Measurements from ENCODE around the gene MCTP1. TPM values are rescaled to one million over a fixed set of nuclear protein-coding genes. Genes with fewer than 3 reads are reported as not detected.

MCTP1 gene
- polyA plus RNA-seq, 1 donor (not counting 4 experiments of a cell fraction or from before 2014, with no cell fraction given), result 4.9 TPM

DNA sequence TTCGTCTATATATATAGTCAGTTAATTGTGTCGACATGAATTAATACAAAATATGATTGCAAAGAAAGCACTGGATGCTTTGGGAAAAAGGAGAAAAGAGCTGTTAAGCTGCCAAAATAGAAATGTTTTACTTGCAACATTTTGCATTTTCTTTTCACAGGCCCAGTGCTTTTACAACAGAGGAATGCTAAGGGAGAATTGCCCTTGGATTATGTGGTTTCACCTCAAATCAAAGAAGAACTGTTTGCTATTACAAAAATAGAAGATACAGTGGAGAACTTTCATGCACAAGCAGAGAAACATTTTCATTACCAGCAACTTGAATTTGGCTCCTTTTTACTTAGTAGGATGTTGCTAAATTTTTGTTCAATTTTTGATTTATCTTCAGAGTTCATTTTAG is 590.2 kb downstream of the MCTP1 start:
- Histone ChIP-seq H3K27me3 (ENCODE audit: control insufficient read depth, extremely low read depth, insufficient read depth, low read length) (no peaks in the 10 kb centered on the region), H3K36me3 (ENCODE audit: control insufficient read depth in 2 of 2, extremely low read depth in 1 of 2, insufficient read depth in 2 of 2, low read length in 2 of 2) (peaks cover 0 to 3% of the 10 kb centered on the region in 2 experiments), H3K4me2 (ENCODE audit: control insufficient read depth, extremely low read depth, insufficient read depth, low read depth, low read length) (no peak overlapping the region), H3K9ac (ENCODE audit: control insufficient read depth, extremely low read depth, insufficient read depth, low read length) (no peak overlapping the region), H2AFZ (ENCODE audit: control insufficient read depth, low read length) (no peak overlapping the region), H3K9me3 (ENCODE audit: control insufficient read depth, low read depth, low read length) (no peaks in the 10 kb centered on the region), H3K27ac (ENCODE audit: control insufficient read depth, insufficient read depth, low read length) (no peak overlapping the region), H3K4me3 (ENCODE audit: control insufficient read depth in 2 of 3, extremely low read depth in 1 of 3, insufficient read depth in 2 of 3, low read depth in 1 of 3, low read length in 3 of 3) (no peak overlapping the region), H3K4me1 (ENCODE audit: control insufficient read depth, extremely low read depth, insufficient read depth, low read length) (peaks cover 12% of the 10 kb centered on the region), H4K20me1 (ENCODE audit: control insufficient read depth, extremely low read depth, insufficient read depth, low read length) (no peaks in the 10 kb centered on the region), H3K79me2 (ENCODE audit: control insufficient read depth, insufficient read depth, low read length) (no peaks in the 10 kb centered on the region), H3K9me1 (ENCODE audit: control insufficient read depth, extremely low read depth, insufficient read depth, low read length) (no peaks in the 10 kb centered on the region)
- dilution Hi-C loops (cut with MboI; ENCODE audit: extremely low pct_ligation_motif_present, low sequenced_read_pairs), result no loop called here
- TF ChIP-seq, protein P1, sequence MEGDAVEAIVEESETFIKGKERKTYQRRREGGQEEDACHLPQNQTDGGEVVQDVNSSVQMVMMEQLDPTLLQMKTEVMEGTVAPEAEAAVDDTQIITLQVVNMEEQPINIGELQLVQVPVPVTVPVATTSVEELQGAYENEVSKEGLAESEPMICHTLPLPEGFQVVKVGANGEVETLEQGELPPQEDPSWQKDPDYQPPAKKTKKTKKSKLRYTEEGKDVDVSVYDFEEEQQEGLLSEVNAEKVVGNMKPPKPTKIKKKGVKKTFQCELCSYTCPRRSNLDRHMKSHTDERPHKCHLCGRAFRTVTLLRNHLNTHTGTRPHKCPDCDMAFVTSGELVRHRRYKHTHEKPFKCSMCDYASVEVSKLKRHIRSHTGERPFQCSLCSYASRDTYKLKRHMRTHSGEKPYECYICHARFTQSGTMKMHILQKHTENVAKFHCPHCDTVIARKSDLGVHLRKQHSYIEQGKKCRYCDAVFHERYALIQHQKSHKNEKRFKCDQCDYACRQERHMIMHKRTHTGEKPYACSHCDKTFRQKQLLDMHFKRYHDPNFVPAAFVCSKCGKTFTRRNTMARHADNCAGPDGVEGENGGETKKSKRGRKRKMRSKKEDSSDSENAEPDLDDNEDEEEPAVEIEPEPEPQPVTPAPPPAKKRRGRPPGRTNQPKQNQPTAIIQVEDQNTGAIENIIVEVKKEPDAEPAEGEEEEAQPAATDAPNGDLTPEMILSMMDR (optimal IDR thresholded peaks at IDR 0.05 in 1 of 3, IDR thresholded peaks at IDR 0.05 in 1 of 3, conservative IDR thresholded peaks at IDR 0.05 in 1 of 3; ENCODE audit: extremely low read depth in 1 of 3, insufficient read depth in 2 of 3, low read length in 3 of 3), result no peak
- TF ChIP-seq EZH2 (IDR thresholded peaks at IDR 0.05; ENCODE audit: low read length), result no peak
- DNase-seq (ENCODE audit: low read depth, low spot score) (no peak), FAIRE-seq (no peak)

DNA sequence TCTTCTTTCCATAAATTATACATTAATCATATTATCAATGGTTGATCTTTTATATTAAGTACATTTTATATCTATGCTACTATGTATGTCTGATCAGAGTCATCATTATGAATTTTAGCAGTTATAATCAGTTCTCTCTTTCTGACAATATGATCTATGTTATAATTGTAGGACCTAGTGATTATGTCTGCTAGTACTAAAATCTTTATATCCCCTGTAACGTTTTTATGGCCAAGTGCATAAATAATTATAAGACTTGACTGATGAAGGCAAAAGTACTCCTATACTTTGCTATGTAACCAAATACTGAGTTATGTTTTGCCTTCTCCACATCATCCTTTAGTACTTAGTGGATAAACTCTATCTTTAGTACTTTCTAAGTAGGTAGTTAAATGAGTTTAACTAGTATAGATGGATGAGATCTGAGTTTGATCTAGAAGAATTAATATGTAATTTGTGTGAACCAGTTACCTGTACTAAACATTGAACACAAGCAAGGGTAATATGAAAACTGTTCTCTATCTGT is 591.0 kb downstream of the MCTP1 start:
- H3K4me1 ChIP-seq (ENCODE audit: control insufficient read depth, extremely low read depth, insufficient read depth, low read length), result peaks cover 12% of the 10 kb centered on the region
- H3K4me3 ChIP-seq (ENCODE audit: control insufficient read depth in 2 of 3, extremely low read depth in 1 of 3, insufficient read depth in 2 of 3, low read depth in 1 of 3, low read length in 3 of 3), result no peak overlapping the region
- no peak for DNase-seq (ENCODE audit: low read depth, low spot score)
- no peaks in the 10 kb centered on the region for H3K27me3 ChIP-seq (ENCODE audit: control insufficient read depth, extremely low read depth, insufficient read depth, low read length)
- no peaks in the 10 kb centered on the region for H3K9me1 ChIP-seq (ENCODE audit: control insufficient read depth, extremely low read depth, insufficient read depth, low read length)
- dilution Hi-C loops (cut with MboI; ENCODE audit: extremely low pct_ligation_motif_present, low sequenced_read_pairs), result no loop called here
- H3K9me3 ChIP-seq (ENCODE audit: control insufficient read depth, low read depth, low read length), result no peaks in the 10 kb centered on the region
- H3K4me2 ChIP-seq (ENCODE audit: control insufficient read depth, extremely low read depth, insufficient read depth, low read depth, low read length), result no peak overlapping the region
- no peaks in the 10 kb centered on the region for H4K20me1 ChIP-seq (ENCODE audit: control insufficient read depth, extremely low read depth, insufficient read depth, low read length)
- H2AFZ ChIP-seq (ENCODE audit: control insufficient read depth, low read length), result no peak overlapping the region
- H3K27ac ChIP-seq (ENCODE audit: control insufficient read depth, insufficient read depth, low read length), result no peak overlapping the region
- no peak for FAIRE-seq
- no peaks in the 10 kb centered on the region for H3K79me2 ChIP-seq (ENCODE audit: control insufficient read depth, insufficient read depth, low read length)
- H3K9ac ChIP-seq (ENCODE audit: control insufficient read depth, extremely low read depth, insufficient read depth, low read length), result no peak overlapping the region
- no peak for TF ChIP-seq EZH2 (IDR thresholded peaks at IDR 0.05; ENCODE audit: low read length)
- TF ChIP-seq, protein P1 (optimal IDR thresholded peaks at IDR 0.05 in 1 of 3, IDR thresholded peaks at IDR 0.05 in 1 of 3, conservative IDR thresholded peaks at IDR 0.05 in 1 of 3; ENCODE audit: extremely low read depth in 1 of 3, insufficient read depth in 2 of 3, low read length in 3 of 3), result no peak
- peaks cover 0 to 3% of the 10 kb centered on the region in 2 experiments for H3K36me3 ChIP-seq (ENCODE audit: control insufficient read depth in 2 of 2, extremely low read depth in 1 of 2, insufficient read depth in 2 of 2, low read length in 2 of 2)
